ENCODE measurements around the gene FOCAD. TPM values are rescaled to one million over a fixed set of nuclear protein-coding genes. Genes with fewer than 3 reads are reported as not detected.

FOCAD gene
- total and polyA plus RNA-seq, 2 donors: 7.8 to 84.3 TPM

GRCh38 chr9:21031091-21031807, 347.2 kb downstream of the FOCAD start, which contains the start of gene HACD4:
Gene HACD4, minus strand, starts transcription at chr9:21031640. Its CDS starts 50 bp downstream, at chr9:21031590.
- no peaks in the 10 kb centered on the region for H3K36me3 ChIP-seq (ENCODE audit: insufficient read depth)
- DNase-seq (ENCODE audit: extremely low spot score): no peak
- peak within 1 kb of the TSS; percentile 74 for H3K27ac ChIP-seq (ENCODE audit: low read depth)
- peak within 1 kb of the TSS; percentile 85 for H3K4me3 ChIP-seq (ENCODE audit: low read depth, low read length)
- WGBS: 4% methylated on average over 46 of the region's 46 CpGs
- H3K4me1 ChIP-seq (ENCODE audit: insufficient read depth): no peaks in the 10 kb centered on the region

- Histone ChIP-seq H3K4me3 (ENCODE audit: low read depth, low read length) (peak overlapping the region; percentile 85), H3K36me3 (ENCODE audit: insufficient read depth) (no peaks in the 10 kb centered on the region), H3K4me1 (ENCODE audit: insufficient read depth) (no peaks in the 10 kb centered on the region), H3K27ac (ENCODE audit: low read depth) (no peak overlapping the region)
- no peak for DNase-seq (ENCODE audit: extremely low spot score)
- 71% methylated on average over 22 of the region's 22 CpGs for WGBS
These were observed 347.7 kb downstream of the FOCAD start for GRCh38 chr9:21031808-21032183.

- DNase-seq (ENCODE audit: extremely low spot score): no peak
- WGBS: 92% methylated on average over 2 of the region's 2 CpGs
- H3K27ac ChIP-seq (ENCODE audit: low read depth): no peak overlapping the region
- no peak overlapping the region for H3K4me3 ChIP-seq (ENCODE audit: low read depth, low read length)
- no peaks in the 10 kb centered on the region for H3K4me1 ChIP-seq (ENCODE audit: insufficient read depth)
- H3K36me3 ChIP-seq (ENCODE audit: insufficient read depth): no peaks in the 10 kb centered on the region
These were observed 353.2 kb downstream of the FOCAD start for GRCh38 chr9:21037278-21037677.

- no peaks in the 10 kb centered on the region for H3K36me3 ChIP-seq (ENCODE audit: insufficient read depth)
- no peaks in the 10 kb centered on the region for H3K4me1 ChIP-seq (ENCODE audit: insufficient read depth)
- no peak overlapping the region for H3K27ac ChIP-seq (ENCODE audit: low read depth)
- H3K4me3 ChIP-seq (ENCODE audit: low read depth, low read length): no peak overlapping the region
- WGBS: 83% methylated on average over 1 of the region's 1 CpG
- DNase-seq (ENCODE audit: extremely low spot score): no peak
These were observed 355.2 kb downstream of the FOCAD start for GRCh38 chr9:21039302-21039701.

GRCh38 chr9:21042466-21042865, 358.4 kb downstream of the FOCAD start:
- Histone ChIP-seq H3K27ac (ENCODE audit: low read depth) (no peak overlapping the region), H3K4me1 (ENCODE audit: insufficient read depth) (no peaks in the 10 kb centered on the region), H3K36me3 (ENCODE audit: insufficient read depth) (no peaks in the 10 kb centered on the region), H3K4me3 (ENCODE audit: low read depth, low read length) (no peak overlapping the region)
- no peak for DNase-seq (ENCODE audit: extremely low spot score)
- WGBS: 95% methylated on average over 4 of the region's 4 CpGs

GRCh38 chr9:21043841-21044240, 359.8 kb downstream of the FOCAD start:
- Histone ChIP-seq H3K4me1 (ENCODE audit: insufficient read depth) (no peaks in the 10 kb centered on the region), H3K36me3 (ENCODE audit: insufficient read depth) (no peaks in the 10 kb centered on the region), H3K4me3 (ENCODE audit: low read depth, low read length) (no peak overlapping the region), H3K27ac (ENCODE audit: low read depth) (no peak overlapping the region)
- no peak for DNase-seq (ENCODE audit: extremely low spot score)
- 74% methylated on average over 3 of the region's 3 CpGs for whole genome bisulfite sequencing

Small RNA genes within 50 kb of the gene (small RNA-seq; reads per million reads assigned to genes)
- gene MIR491 (0.53 reads per million, percentile 49 among the genes with 10 or more reads in this experiment), gene SNORA30B (not detected)

Other genes starting within 250 kb of the FOCAD start
- 39.4 TPM for gene MLLT3, start 61.8 kb upstream of the FOCAD start, total RNA-seq
- gene MLLT3, start 61.8 kb upstream of the FOCAD start, polyA plus RNA-seq: 14.5 TPM